HFF-Myc (cell line): ENCODE data around the gene PARP8.

Experiments used
- DNase-seq: peaks from one replicate; pipeline ENCODE4 v3.0.0-alpha.2; 2011; ENCODE audit warnings: low read depth; ENCODE audit errors: extremely low read depth
- H3K4me3 ChIP-seq: replicated peaks from 2 replicates; pipeline ENCODE4 v1.5.1; 2011; ENCODE audit warnings: low read depth, mild to moderate bottlenecking, control low read depth, low read length
- TF ChIP-seq, protein P1 (sequence below): IDR thresholded peaks from 2 replicates; pipeline ENCODE4 v1.5.1; 2012; ENCODE audit warnings: mild to moderate bottlenecking, low read depth, low read length, control low read depth; ENCODE audit errors: missing control alignments

The PARP8 gene

DNA sequence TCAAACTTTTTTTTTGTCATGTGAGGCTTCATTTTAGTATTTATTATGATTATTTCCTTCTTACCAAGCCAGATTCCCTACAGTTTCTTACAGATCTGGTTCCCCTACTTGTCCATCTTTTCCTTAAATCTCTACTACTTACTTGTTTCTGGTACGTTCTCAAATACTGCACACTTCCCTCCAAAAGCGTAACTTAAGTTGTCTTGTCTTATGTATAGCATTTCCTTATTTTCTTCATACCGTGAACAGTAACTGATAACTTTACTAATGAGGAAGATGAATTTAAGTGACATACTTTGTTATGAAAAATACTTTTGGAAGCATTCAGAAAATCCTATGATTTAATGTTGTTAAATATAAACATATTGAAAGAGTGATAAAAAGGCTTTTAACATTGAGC lies 67.3 kb downstream of the PARP8 start:
- TF ChIP-seq, protein P1, sequence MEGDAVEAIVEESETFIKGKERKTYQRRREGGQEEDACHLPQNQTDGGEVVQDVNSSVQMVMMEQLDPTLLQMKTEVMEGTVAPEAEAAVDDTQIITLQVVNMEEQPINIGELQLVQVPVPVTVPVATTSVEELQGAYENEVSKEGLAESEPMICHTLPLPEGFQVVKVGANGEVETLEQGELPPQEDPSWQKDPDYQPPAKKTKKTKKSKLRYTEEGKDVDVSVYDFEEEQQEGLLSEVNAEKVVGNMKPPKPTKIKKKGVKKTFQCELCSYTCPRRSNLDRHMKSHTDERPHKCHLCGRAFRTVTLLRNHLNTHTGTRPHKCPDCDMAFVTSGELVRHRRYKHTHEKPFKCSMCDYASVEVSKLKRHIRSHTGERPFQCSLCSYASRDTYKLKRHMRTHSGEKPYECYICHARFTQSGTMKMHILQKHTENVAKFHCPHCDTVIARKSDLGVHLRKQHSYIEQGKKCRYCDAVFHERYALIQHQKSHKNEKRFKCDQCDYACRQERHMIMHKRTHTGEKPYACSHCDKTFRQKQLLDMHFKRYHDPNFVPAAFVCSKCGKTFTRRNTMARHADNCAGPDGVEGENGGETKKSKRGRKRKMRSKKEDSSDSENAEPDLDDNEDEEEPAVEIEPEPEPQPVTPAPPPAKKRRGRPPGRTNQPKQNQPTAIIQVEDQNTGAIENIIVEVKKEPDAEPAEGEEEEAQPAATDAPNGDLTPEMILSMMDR: no peak
- no peak for DNase-seq
- no peak overlapping the region for H3K4me3 ChIP-seq

DNA sequence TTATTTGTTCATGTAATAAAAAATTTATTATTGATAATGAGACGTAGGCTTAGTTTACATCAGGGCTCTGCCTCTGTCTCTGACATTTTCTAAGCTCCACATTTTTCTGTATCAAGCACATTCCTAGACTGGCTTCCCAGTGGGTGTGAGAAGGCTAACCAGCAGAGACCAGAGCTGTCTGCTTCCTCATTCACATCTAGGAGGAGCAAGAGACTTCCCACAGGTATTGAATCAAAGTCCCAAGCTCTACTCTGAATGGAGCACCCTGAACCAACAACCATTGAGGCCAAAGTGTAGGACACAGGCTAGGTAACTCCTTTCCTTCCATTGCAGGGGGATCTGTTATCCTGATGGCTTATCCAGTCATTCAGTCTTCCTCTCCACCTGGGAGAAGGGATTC lies 72.4 kb downstream of the PARP8 start:
- DNase-seq: no peak
- TF ChIP-seq, protein P1: no peak
- H3K4me3 ChIP-seq: no peak overlapping the region

DNA sequence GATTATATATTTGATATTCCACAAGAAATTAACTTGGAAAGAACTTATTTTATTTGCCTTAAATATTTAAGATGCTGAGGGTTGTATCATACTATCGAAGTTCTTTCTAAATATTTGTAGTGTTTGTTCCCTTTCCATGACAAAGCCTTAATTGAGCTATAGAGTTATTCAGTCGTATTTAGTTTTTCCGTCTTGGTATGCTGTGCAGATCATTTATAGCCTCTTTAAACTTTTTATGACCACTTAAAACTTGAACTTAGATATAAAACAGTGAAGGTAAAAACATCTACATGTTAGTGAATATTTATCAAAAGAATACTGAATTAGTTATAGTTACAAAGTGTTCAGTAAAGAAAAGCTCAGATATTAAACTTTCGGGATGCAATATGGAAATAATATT lies 74.4 kb downstream of the PARP8 start:
- TF ChIP-seq, protein P1: no peak
- DNase-seq: no peak
- no peak overlapping the region for H3K4me3 ChIP-seq

DNA sequence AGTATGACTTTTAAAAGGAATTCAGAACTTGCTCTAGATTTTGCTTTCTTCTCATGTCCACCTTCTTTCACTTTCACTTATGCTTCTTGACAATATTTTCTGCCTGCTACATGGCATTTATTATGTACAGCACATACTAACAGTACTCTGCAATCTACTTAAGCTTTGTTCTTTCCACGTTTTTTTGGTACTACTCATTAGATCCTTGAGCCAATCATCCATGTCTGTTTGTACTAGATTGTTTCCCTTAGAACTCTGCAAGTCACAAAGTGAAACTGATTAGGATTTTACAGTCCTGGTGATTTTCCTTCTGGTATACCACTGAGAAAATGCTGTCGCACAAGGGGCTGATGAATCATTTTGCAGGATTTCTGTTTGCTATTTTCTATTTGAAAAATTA lies 78.3 kb downstream of the PARP8 start:
- no peak for DNase-seq
- H3K4me3 ChIP-seq: no peak overlapping the region
- TF ChIP-seq, protein P1: no peak

DNA sequence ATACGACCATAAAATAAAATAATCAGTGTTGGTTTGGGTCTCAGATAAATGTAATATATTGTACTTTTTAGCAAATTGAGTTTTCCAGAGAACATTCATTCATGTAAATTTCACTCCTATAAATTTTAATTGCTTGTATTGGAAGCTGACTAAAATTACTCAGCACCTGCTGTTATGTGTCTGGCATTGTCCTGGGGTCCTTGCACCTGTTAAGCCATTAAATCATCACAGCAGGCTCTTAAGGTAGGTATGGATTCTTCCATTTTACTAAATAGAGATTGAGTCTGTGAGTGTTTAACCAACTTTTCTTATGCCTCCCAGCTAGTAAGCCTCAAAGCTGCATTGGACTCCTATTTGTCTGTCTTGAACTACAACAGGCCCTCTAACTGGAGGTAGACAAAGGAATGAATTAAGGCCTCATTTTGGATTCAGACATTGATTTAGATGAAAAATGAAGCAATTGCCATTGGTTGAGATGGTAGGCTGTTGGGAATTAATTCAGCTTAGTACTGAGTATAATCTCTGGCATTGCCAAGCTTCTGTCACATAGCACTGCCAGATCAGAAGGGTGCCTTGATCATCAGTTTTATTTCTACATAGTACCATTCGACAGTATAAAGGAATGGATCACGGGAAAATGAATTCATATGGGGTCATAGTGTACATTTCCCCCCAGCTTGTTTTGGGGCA lies 78.9 kb downstream of the PARP8 start:
- TF ChIP-seq, protein P1: no peak

DNA sequence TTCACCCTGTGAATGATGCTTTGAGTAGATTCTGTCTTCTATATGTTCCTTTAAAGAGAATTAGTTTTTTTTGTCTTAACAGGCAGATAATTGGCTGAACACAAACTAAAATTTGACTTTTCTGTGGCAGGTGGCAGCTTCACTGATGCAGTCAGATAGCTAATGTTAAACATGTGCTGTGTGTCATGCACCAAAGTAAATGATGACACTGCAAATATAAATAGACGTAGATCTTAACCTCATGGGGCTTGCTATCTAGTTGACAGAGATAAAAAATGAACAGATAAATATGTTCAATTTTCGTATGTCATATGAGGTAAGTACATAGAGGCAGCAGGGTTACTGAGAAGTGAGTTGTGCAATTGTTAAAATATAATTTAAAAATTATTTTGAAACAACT lies 82.7 kb downstream of the PARP8 start:
- DNase-seq: no peak
- TF ChIP-seq, protein P1: no peak
- H3K4me3 ChIP-seq: no peak overlapping the region

More for the DNA sequence above, 78.9 kb downstream of the PARP8 start:
- no peak overlapping the region for H3K4me3 ChIP-seq
- no peak for DNase-seq

DNA sequence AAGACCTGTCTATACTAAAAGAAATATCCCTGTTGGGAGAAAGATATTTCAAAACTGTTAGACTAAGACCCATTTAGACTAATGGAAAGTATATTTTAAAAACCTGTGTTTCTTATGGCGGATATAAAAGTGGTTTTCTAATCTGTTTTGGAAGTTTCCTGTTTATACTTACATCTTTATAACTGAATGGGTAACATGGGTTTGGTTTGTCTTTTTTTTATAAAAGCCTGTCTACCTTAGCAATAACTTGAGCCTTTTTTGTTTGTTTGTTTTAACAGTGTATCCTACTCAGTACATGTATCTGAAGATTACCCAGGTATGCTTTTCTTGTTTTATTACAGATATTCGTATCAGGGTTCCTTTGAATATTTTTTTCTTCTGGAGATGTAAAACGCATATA lies 83.4 kb downstream of the PARP8 start:
- DNase-seq: no peak
- TF ChIP-seq, protein P1: no peak
- no peak overlapping the region for H3K4me3 ChIP-seq
